Astrocyte (in vitro differentiated cells and primary cell): Measurements from ENCODE around the gene ABHD12.

Experiments
- CTCF ChIP-seq: IDR thresholded peaks from 2 replicates; pipeline ENCODE4 v1.5.1; 2011; ENCODE audit warnings: low read depth, mild to moderate bottlenecking, inconsistent platforms, low read length, moderate library complexity; ENCODE audit not compliant: insufficient read depth
- EZH2 ChIP-seq: IDR thresholded peaks from 2 replicates; pipeline ENCODE4 v1.6.1; 2012; ENCODE audit warnings: mild to moderate bottlenecking, low read length, inconsistent platforms; ENCODE audit not compliant: insufficient read depth

- TF ChIP-seq CTCF: no peak
- TF ChIP-seq EZH2: no peak
These were observed 14.4 kb downstream of the ABHD12 start for GRCh38 chr20:25376236-25376635.
